Measurements from ENCODE around the gene ARMH4.
"Not testable (repeated sequence)": the region's sequence is repeated elsewhere in the genome, so short reads cannot be mapped to it uniquely, and the experiment has no call there.

The ARMH4 gene

DNA sequence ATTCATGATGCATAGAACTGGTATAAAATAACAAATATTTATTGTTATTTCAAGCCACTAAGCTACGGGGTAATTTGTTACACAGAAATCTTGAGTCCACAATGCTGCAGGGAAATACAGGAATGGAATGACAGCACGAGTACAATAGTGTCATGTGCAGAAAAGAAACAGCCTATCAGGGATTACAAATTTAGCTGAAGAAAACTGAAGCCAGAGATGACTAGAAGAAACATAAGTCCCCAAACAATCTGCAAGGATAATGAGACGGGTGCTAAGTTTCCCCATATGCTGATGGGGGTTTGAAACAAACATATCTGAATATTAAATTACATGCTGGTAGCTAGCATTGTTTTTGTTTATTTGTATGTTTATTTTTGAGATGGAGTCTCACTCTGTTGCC, 8.9 kb downstream of the ARMH4 start:
- no peak for DNase-seq (ENCODE audit: low read depth)

DNA sequence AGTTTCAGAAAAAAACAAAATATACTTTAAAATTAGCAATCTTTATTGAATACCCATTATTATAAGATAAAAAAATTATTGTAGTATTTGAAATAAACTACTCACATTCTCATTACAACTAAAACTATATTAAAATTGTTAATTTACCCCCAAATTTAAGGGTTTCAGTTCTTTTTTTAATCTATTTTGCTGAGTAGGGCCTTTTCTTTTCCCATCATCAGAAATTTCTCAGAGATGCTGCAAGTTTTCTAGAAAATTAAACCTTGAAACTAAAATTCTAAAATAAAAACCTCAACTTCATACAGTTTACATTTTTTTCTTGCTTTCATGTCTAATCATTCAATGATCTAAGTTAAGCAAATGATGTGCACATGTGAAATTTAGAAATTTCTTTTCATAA, 10.1 kb downstream of the ARMH4 start:
- no peak for DNase-seq (ENCODE audit: low read depth)

DNA sequence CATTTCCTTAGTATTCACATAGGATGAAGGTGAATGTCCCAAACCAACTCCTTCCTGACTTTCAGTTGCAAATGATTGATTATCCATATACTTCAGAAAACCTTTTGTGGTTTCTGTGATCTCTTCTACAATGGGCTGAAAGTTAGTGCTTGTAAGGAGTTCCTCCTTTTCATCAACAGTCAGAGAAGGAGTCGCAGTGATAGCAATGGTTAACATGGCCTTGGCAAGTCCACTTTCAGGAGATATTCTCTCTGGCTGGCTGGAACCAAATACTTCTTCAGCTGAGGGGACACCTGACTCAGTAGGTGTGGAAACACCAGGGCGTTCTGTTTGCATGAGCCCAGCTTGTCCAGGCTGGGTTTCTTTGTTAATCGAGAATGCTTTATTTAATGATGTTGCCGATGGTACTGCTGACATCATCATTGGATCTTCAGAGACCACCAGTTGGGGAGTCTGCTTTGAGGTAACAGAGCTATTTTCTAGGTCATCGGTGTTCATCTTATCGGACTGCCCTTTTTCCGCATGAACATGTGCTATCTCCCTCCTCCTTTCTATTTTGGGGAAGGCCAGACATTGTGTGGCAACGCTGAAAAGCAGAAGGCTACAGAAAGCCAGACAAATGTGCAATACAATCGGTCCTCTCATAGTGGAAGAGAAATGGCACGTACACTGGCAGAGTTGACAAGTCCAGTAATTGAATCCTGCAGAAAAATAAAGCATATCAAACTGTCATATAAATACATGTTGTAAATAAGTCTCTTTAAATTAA, 13.1 kb downstream of the ARMH4 start:
- no peak for DNase-seq (ENCODE audit: low read depth)

DNA sequence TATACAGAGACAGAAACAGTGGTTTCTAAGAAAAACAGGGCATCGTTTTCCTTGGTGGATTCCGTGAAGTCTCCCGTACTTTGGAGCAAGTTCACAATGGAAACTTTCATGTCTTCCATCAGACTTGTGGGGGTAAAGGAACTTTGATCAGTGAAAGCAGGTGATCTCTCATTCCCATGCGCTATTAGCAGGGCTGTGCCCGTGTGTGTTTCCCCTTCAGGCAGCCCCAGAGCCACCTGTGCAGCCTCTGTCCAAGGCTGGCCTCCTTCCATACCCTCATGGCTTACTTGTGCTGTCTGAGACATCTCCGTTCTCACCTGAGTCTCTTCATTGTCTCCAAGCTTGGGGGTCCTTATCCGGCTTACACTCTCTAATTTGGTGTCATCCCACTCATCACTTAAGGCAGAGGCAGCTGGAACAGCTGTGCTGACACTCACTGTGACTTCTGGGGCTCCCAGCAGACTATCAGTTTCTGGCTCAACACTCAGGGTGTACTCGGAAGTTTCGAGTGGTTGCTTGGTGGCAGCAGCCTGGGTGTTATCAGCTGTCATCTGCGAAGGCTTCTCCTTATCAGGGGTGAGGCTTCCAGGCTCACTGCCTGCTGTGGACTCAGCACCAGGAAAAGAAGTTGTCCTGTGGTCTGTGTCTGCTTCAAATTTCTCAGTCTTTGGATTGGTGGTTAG, 13.8 kb downstream of the ARMH4 start:
- no peak for DNase-seq (ENCODE audit: low read depth)

DNA sequence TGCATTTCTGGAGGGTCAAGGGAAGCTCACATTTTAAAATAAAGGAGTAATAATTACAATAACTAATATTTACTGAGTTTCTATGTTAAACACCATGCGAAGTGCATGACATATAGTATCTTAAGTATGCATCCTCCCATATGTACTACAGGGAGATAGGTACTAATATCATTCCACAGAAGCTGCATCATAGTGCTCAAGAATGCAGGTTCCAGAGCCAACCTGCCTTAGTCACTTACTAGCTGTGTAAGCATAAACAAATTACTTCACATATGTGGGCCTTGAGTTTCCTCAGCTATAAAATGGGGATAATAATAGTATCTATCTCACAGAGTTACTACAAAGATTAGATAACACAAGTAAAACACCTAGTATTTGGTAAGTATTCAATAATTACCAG, 18.3 kb downstream of the ARMH4 start:
- no peak for DNase-seq (ENCODE audit: low read depth)

DNA sequence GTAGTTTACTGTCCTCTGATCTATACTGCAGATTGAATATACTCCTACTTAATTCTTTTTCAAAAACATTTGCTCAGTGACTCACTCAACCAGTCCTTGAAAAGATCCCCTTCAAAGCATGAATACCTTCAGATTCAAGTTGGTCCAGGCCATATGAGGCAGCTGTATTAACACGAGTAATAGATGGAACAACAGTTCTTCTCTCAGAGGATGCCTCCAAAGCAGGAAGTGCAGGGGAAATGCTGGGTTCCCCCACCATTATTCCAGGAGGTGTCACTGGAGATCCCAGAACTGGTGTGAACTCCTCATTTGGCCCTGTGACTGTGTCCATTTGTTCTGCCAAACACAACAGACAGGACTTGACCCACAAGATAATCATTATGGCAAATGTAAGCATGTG, 20.6 kb downstream of the ARMH4 start:
- DNase-seq (ENCODE audit: low read depth), result no peak

DNA sequence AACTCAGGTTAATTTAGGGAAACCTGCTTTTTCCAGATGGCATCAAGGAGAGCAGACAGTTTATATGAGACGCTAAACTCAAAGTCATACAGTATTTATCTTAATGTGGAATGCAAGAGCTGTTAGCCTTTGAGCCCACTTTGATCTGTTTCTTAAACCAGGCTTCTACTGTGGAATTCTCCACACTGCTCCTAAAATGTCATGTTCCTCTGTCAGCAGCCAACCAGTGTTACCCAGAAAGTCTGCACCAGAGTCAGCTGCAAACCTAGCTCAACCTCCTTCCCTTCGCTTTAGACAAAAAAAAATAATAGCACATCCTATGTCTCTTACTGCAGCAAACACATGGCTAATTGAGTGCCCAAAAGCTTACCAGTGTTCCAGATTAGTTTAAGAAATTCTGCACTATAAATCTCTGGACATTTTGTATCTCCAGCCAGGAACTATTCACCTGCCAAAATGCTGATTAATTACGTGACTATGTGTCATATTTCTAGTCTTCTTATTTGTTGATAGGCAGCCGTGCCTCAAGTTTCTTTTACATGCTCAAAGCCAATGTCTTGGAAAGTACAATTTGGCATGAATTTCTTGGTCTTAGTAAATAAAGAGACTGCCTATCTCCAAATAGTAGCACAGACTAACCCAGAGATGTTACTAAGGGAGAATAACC, 21.8 kb downstream of the ARMH4 start:
- no peak for DNase-seq (ENCODE audit: low read depth)

DNA sequence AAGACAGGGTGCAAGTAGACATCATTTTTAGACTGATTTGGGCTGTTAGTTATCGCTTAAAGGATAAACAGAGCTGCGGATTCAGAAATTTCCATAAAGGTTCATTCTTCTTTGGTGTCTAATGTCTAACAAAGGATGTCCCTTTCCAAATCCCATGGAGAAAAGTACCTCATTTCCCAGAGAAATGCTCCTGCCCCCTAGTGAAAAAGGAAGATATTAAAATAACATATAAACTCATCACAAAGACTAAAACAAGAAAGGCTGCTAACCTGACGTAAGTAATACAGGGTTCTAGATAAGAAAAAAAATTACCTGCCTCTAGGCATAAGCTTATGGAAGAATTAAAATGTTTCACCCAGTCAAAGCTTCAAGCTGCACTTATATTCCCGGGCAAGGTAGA, 22.8 kb downstream of the ARMH4 start:
- DNase-seq (ENCODE audit: low read depth), result no peak

DNA sequence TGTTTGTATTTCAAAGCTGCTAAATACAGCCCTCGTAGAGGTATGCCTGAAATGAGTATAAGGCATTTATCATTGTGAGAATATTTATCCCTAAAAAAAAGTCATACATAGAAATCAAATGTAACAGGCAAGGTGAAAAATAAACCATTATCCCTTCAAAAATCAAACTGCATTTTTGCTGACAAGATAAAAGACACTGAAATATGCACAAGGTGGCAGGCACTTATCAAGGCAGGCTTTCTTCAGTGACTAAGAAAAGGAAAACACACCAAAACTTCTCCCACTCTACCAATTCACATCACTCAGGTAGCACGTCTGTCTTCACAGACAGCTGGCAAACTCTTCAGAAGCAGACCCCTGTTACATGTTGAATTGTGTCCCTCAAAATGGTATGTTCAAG, 23.6 kb downstream of the ARMH4 start:
- no peak for DNase-seq (ENCODE audit: low read depth)

DNA sequence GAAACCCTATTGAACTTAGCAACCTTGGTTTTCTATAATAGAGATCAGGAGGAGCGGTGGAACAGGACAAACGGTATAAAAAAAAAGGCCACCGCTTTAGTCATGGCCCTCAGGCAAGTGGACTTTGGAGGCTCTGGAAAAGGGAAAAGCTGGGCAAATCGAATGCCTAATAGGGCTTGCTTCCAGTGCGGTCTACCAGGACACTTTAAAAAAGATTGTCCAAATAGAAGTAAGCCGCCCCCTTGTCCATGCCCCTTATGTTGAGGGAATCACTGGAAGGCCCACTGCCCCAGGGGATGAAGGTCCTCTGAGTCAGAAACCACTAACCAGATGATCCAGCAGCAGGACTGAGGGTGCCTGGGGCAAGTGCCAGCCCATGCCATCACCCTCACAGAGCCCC, 29.5 kb downstream of the ARMH4 start:
- DNase-seq (ENCODE audit: low read depth), result not testable (repeated sequence)

DNA sequence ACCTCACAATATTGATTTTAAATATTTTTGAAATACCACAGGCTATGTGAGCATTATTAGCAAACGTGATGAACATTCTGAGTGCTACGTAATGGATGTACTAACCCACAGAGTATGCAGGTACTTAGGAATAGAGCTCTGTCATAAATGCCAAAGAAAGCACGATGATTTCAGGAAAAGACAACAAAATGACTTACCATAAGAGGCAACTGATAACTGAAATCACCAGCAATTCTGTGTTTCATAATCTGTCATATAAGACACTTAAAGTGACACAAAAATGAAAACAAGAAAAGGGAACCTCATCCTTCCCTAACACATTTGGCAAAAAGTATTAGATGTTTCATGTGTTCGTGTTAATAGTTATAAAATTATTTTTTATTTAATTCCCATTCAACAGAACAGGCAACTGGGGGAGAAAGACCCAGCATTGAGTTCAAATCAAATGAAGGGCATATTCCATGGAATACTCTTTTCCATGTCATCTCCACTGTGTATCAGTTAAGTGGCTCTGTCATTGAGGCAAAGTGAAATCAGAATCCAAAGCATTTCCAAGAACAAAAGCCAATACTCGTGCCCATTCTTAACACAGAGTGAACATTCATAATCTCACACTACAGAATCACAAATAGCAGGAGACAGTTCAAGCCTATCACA, 30.4 kb downstream of the ARMH4 start:
- DNase-seq (ENCODE audit: low read depth), result no peak

DNA sequence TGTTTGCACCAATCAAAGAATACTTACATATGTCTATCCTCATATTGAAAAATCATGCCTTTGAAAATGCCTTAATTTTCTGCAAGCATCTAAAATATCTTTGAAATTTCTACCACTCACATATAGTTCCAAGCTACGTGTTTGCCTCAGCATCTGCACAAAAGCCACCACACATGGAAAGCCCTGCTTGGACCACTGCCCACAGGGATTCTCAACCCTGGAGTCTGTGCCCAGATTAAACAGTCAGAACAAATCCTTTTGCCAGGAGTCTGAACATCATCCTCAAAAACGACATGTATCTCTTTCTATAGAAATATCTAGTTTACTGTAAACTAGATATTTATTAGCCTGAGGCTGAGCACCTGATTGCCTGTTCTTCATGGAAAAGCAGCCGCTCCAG, 32.6 kb downstream of the ARMH4 start:
- no peak for DNase-seq (ENCODE audit: low read depth)

DNA sequence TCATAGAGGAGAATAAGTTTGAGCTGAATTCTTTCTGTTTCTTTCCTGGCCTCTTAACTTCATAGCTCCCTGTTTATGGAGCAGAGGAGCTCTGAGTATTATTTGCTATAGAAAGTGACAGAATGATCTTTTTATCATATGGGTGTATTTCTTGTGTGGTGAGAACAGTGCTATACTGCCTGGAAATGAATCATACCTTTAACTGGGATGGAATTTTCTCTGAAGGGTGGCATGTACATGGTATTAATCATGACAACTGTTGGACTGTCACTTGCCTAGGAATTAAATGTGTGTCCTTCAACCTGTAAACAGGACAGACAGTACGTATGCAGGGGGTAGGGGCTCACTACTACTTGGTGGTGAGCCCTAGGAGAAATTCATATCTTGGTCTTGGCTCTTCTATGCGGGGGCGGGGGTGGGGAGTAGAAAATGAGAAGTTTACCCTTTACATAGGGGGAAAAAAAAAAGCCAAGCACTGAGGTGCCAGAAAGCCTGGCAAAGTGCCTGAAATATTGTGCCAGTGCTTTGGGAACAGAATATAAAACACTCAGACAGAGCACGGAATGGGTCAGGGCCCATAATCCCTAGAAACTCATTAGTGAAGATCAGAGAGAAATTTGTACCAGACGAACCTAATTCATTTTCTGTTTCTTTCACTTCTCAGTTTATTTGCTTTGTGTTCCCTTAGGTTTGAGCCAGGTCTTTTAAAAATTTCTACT, 33.8 kb downstream of the ARMH4 start:
- no peak for DNase-seq (ENCODE audit: low read depth)

DNA sequence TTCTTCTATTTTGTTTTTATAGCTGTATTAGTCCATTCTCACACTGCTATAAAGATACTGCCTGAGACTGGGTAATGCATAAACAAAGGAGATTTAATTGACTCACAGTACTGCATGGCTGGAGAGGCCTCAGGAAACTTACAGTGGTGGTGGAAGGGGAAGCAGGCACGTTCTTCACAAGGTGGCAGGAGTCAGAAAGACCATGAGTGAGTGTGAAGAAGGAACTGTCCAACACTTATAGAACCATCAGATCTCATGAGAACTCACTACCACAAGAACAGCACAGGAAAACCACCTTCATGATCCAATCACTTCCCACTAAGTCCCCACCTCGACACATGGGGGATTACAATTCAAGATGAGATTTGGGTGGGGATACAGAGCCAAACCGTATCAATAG, 42.3 kb downstream of the ARMH4 start:
- DNase-seq (ENCODE audit: low read depth), result no peak

DNA sequence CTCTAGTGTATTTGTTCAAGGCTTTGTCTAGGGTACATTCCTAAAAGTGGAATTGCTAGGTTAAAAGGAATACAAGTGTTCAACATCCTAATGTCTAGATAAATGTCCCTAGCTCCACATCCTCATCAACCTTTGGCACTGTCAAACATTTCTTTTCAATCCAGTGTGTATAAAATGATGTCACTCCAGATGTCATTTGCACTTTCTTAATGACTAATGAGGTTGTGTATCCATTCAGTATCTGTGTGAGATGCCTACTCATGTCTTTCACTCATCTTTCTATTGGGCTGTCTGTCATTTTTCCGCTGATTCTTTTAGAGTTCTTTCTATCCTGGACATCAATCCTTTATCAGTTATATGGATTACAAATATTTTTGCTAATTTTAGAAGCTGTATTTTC, 43.3 kb downstream of the ARMH4 start:
- DNase-seq (ENCODE audit: low read depth), result no peak

DNA sequence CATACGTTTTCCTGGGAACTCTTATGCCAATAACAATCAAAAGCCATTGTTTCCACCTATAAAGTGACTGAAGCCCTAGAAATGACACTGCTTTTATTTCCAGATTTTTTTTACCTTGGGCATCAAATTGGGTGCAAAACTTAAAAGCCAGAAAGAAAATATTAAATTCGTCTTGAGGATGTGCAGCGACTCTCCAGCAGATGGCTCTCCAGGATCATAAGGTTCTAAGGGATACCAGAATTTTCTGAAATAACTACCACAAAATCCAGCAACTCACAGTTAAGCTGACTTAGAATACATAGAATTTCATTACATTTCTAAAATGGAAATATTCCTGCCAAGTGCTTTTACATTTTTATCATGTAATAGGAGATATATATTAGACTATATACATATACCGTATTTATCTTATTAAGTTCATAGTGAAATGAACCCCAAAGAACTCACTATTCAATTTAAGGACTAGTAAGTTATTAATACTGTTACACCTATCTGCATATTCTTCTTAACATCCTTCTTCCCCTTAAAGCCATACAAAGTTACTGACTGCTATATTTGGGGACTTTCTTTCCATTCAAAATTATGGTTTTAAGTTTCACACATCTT, 44.0 kb downstream of the ARMH4 start:
- DNase-seq (ENCODE audit: low read depth), result no peak

DNA sequence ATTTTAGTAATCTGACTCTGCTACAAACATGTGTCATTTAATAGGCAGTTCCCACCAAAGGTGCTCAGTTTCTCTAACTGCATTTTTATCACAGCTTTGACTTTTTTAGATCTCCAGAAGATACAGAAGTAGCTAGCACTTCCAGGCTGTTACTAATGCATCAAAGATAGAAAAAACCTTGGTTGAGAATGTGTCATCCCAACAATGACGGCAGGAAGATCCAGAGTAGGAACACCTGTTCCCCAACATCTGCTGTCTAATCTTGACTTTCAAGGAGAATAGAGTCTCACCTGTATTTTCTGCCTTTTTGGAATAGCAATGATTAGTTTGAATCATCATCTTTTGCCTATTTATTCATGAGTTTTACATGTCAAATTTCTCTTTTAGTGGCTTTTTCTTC, 45.0 kb downstream of the ARMH4 start:
- no peak for DNase-seq (ENCODE audit: low read depth)

DNA sequence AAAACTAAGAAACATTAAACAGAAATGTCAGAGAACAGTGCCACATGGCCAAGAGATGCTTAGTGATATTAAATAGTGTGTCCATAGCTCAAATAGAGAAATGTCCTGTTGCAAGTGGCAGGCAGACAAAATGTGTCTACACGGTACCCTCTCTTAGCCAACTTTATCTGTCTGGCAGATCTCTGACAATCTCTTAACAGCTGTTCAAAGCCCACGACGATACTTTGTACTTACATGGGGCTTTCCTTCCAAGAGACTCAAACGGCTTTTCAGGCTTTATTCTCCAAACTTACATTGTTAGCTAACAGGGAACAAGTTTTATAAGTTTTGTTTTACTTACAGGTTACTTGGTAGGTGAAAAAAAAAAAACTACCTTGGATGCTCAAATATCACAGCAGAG, 45.6 kb downstream of the ARMH4 start:
- DNase-seq (ENCODE audit: low read depth), result no peak

DNA sequence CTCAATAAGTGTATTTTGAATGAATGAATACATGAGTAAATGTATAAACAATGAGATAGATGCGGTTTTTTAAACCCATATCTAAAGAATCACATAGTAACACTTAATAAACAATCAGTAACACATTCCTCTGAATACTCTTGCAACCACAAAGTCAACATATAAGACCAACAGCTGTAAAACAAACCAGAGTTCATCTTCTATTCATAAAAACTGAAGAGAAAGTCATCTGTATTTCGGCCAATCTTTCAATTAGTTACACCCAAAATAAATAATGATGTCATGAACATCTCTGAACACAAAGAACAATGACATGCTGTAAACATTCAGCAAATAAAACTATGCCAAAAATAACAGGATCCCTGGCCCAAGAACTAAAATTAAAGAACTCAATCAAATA, 47.2 kb downstream of the ARMH4 start:
- no peak for DNase-seq (ENCODE audit: low read depth)

DNA sequence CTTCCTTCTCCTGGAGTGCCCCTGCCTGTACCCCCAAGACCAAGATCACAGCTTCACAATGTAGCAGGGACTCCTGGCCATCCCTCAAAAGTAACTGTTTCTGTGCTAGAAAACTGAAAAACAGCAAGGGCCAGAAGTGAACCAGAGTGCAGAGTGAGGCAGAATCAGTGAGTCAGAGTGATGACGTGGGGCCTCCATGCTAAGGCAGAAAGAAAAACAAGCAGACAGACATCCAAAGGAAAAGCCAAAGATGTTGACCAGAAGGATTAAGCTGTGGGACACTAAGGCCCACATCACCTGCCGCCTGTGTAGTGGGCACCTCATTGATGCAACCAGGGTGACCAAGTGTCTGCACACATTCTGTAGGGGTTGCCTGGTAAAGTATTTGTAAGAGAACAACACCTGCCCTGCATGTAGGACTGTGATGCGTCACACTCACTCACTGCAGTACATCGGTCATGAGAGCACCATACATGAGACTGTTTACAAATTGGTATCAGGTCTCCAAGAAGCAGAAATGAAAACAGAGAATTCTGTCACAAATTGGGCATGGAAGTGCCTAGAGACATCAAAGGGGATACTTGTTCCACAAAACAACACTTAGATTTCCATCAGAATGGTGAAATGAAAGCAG, 51.2 kb downstream of the ARMH4 start:
- no peak for DNase-seq (ENCODE audit: low read depth)

DNA sequence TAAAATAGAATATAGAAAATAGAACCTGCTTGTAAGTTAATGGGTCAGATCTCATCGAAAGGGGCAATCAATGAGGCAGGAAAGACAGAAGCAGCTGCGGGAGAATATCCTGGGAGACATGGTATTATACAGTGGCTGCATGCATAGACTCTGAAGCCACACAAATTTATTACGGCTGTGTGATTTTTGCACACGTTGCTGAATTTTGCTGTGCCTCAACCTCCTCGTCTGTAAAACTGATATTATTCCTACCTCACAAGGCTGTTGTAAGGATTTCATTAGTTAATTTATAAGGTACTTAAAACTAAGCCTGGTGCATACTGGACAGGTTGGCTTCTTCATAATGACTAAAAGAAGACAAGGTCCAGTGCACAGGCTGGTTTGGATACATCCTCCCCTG, 52.3 kb downstream of the ARMH4 start:
- DNase-seq (ENCODE audit: low read depth), result no peak
